Activated CD4-positive, alpha-beta memory T cell treated with anti-CD3 and anti-CD28 coated beads for 36 hours (primary cell): ENCODE data around the gene PDZK1. TPM values are rescaled to one million over a fixed set of nuclear protein-coding genes. Genes with fewer than 3 reads are reported as not detected.
"Not testable (repeated sequence)": the region's sequence is repeated elsewhere in the genome, so short reads cannot be mapped to it uniquely, and the experiment has no call there.

Experiments
- CTCF ChIA-PET: fragments of 350-600 bp; sonication (Branson Sonifier 250); formaldehyde crosslinking; loops from one replicate; lab custom pipeline; 2021; ENCODE audit warnings: antibody characterized with exemption, inconsistent platforms; lab: Charles Lee
- POLR2A ChIA-PET: fragments of 350-600 bp; sonication (Branson Sonifier 250); formaldehyde crosslinking; loops from one replicate; lab custom pipeline; 2021; ENCODE audit warnings: antibody characterized with exemption; lab: Charles Lee
- DNase-seq: peaks from one replicate; pipeline ENCODE4 v3.0.0-alpha.2; 2020
- H3K27ac Mint-ChIP-seq: one replicate; pipeline ENCODE4 v1.8.0; 2021; ENCODE audit warnings: mixed read lengths
- H3K27me3 Mint-ChIP-seq: one replicate; pipeline ENCODE4 v1.8.0; 2021; ENCODE audit warnings: mixed read lengths
- H3K36me3 Mint-ChIP-seq: one replicate; pipeline ENCODE4 v1.8.0; 2021; ENCODE audit warnings: mixed read lengths
- H3K4me1 Mint-ChIP-seq: one replicate; pipeline ENCODE4 v1.8.0; 2021; ENCODE audit warnings: low read depth, mixed read lengths
- H3K4me3 Mint-ChIP-seq: one replicate; pipeline ENCODE4 v1.8.0; 2021; ENCODE audit warnings: mild to moderate bottlenecking, mixed read lengths
- H3K9me3 Mint-ChIP-seq: one replicate; pipeline ENCODE4 v1.8.0; 2021; ENCODE audit warnings: mixed read lengths
- intact Hi-C: fragments of 100-400 bp; cut with micrococcal nuclease; formaldehyde crosslinking; loops from one replicate; pipeline ENCODE4 v1.15.1; 2023
- total RNA-seq, 2 experiments: library from RNA; stranded (reverse); gene quantifications; one replicate each; pipeline ENCODE4 v1.2.3, GENCODE V29; 2021

Gene PDZK1
- total RNA-seq, 2 experiments from 2014 or later = not detected

DNA sequence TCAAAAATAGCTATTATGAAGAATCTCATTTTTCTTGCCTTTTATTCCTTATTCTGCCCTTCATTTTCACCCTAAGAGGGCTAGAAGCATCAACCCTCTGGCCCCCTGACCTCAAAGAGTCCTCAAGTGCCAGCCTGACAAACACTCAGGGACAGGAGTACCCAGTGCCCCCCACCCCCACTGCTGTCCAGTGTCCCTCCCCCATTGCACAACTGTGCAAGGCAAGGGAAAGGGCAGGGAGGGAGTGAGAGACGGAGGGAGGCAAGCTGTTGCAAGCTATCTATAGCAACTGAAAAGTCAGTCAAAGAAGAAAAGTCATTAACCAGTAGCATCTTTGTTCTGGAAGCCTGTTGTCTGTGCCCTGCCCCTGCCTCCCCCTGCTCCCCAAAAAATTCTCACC, 21.1 kb downstream of the PDZK1 start:
- CTCF ChIA-PET = not testable (repeated sequence)

DNA sequence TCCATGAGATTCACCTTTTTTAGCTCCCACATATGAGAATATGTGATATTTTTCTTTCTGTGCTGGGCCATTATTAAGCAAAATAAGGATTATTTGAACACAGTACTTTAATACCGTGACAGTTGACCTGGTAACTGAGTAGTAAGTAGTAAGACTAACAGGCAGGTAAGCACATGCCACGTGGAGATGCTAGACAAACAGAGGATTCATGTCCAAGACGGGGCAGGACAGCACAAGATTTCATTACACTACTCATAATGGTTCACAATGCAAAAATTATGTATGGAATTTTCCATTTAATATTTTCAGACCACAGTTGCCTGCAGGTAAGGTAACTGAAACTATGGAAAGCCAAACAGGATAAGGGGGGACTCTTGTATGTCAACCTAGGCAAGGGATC, 22.3 kb downstream of the PDZK1 start:
- H3K36me3 Mint-ChIP-seq, DNase-seq, intact Hi-C loops, CTCF ChIA-PET, POLR2A ChIA-PET, H3K27me3 Mint-ChIP-seq, H3K4me3 Mint-ChIP-seq, H3K9me3 Mint-ChIP-seq, H3K27ac Mint-ChIP-seq: not testable (repeated sequence)
- peaks cover 11% of the 10 kb centered on the region for H3K4me1 Mint-ChIP-seq

More for the DNA sequence above, 21.1 kb downstream of the PDZK1 start:
- H3K27ac Mint-ChIP-seq, H3K36me3 Mint-ChIP-seq, intact Hi-C loops, H3K27me3 Mint-ChIP-seq, DNase-seq, POLR2A ChIA-PET, H3K9me3 Mint-ChIP-seq, H3K4me3 Mint-ChIP-seq: not testable (repeated sequence)
- H3K4me1 Mint-ChIP-seq = peaks cover 23% of the 10 kb centered on the region

DNA sequence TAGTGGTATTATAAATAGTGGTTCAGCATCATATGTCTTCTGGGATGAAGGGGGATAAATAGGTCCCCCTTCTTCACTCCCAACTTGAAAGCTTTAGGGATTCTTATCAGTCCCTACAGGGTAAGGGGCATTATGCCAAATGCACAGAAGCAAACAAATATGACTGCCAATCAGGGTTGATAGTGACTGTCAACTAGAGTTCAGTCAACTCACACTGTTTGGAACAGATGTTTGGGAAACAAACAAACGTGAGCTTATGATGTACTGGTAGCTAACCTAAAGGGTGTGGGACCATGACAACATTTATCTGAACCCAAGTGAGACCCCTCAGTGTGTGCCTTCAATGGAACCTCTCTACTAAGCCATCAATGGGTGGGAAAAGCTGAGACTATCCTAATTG, 34.0 kb downstream of the PDZK1 start:
- peaks cover 14% of the 10 kb centered on the region for H3K4me1 Mint-ChIP-seq
- intact Hi-C loops, DNase-seq, CTCF ChIA-PET, H3K9me3 Mint-ChIP-seq, H3K4me3 Mint-ChIP-seq, H3K36me3 Mint-ChIP-seq, H3K27me3 Mint-ChIP-seq, POLR2A ChIA-PET, H3K27ac Mint-ChIP-seq: not testable (repeated sequence)

DNA sequence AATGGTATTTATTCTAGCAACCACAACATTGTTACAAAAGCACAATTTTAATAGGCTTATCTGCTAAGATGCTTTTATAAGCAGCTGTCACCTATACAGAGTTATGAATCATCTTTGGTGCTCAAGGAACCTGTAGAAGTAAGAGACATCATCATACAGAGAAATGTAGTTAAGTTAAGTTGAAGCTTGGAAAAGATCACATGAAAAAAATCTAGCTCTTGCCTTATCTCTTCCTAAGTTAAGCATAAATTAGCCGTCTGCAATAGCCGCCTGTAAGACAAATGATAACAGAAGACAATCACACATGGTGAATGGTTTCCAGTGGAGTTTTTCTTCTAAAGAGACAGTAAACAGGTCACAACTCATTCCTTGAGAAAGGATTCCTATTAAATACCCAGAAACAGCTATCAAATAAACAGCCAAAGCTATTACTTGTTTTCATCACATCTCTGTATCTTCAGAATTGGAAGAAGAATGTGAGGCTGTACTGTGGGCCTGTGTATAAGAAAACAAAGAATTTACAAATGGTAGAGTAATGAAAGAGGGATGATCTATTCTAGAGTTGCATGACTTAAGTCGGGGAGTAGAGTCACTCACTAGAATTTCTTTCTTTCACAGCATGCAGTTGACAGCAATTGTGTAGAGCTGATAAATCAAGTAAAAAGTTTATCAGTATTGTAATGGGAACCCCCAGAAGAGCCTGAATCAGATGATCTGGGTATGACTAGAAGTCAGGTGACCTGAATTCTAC, 36.0 kb downstream of the PDZK1 start:
- H3K27ac Mint-ChIP-seq, intact Hi-C loops, POLR2A ChIA-PET, H3K4me3 Mint-ChIP-seq, H3K9me3 Mint-ChIP-seq, DNase-seq, CTCF ChIA-PET, H3K27me3 Mint-ChIP-seq: not testable (repeated sequence)
- Mint-ChIP-seq H3K36me3 (peaks cover 15% of the 10 kb centered on the region), H3K4me1 (peaks cover 14% of the 10 kb centered on the region)

DNA sequence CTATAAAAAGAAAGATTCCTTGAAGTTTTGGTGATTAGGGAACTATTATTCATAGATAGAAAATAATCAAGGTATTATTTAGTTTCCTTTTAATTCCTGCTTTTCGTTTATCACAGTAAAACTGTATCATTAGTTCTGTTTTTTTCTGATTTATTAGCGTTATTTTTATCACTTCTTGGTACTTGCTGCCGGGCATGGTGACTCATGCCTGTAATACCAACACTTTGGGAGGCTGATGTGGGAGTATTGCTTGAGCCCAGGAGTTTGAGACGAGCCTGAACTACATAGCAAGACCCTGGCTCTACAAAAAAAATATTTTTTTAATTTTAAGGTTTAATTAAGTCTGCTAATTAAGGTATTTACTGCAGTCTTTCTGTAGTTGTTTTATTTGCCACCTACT, 42.2 kb downstream of the PDZK1 start:
- H3K4me3 Mint-ChIP-seq, CTCF ChIA-PET, H3K27ac Mint-ChIP-seq, H3K27me3 Mint-ChIP-seq, POLR2A ChIA-PET, H3K9me3 Mint-ChIP-seq, H3K4me1 Mint-ChIP-seq, intact Hi-C loops, DNase-seq: not testable (repeated sequence)
- peaks cover 11% of the 10 kb centered on the region for H3K36me3 Mint-ChIP-seq

DNA sequence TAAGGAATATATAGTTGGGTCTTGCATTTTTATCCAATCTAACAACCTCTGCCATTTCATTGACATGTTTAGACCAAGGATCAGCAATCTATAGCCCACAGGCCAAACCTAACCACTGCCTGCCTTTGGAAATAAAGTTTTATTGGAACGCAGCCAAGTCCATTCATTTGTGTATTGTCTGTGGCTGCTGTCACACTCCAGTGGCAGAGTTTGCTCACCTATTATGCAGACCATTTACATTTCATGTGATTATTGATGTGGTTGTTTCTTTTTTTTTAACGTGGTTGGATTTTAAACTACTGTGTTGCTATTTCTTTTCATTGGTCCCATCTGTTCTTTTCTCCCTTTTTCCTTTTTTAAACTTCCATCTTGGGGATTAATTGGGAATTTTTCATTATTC, 44.7 kb downstream of the PDZK1 start:
- POLR2A ChIA-PET, H3K4me3 Mint-ChIP-seq, H3K4me1 Mint-ChIP-seq, CTCF ChIA-PET, H3K27ac Mint-ChIP-seq, H3K27me3 Mint-ChIP-seq, H3K9me3 Mint-ChIP-seq, intact Hi-C loops: not testable (repeated sequence)
- peaks cover 11% of the 10 kb centered on the region for H3K36me3 Mint-ChIP-seq
- DNase-seq = peak; percentile 22

DNA sequence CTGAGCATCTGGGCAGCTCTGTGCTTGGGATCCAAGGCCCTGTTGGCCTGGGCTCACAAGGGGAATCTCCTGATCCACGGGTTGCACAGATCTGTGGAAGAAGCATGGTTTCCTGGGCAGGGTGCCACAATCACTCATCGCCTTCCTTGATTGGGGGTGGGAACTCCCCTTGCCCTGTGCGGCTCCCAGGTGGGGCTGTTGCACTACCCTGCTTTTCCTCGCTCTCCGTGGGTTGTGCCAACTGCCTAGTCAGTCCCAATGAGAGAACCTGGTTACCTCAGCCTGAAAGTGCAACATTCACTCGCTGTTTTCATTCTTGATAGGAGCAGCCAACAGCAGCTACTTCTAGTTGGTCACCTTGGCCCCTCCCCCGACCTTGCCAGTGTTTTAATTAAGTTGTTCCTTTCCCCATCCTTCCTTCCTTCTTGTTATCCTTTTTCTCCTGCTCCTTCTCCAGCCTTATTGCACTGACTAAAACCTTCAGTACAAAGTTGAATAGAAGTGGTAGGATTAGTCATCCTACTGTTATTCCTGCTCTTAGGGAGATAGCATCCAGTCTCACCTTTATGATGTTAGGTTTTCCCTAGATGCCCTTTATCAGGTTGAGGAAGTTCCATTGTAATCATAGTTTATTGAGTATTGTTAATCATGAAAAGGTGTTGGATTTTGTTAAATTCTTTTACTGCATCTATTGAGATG, 50.8 kb downstream of the PDZK1 start:
- peak; percentile 12 for DNase-seq
- H3K27ac Mint-ChIP-seq, intact Hi-C loops, POLR2A ChIA-PET, H3K9me3 Mint-ChIP-seq, H3K4me1 Mint-ChIP-seq, H3K4me3 Mint-ChIP-seq, CTCF ChIA-PET, H3K27me3 Mint-ChIP-seq: not testable (repeated sequence)
- peaks cover 13% of the 10 kb centered on the region for H3K36me3 Mint-ChIP-seq

DNA sequence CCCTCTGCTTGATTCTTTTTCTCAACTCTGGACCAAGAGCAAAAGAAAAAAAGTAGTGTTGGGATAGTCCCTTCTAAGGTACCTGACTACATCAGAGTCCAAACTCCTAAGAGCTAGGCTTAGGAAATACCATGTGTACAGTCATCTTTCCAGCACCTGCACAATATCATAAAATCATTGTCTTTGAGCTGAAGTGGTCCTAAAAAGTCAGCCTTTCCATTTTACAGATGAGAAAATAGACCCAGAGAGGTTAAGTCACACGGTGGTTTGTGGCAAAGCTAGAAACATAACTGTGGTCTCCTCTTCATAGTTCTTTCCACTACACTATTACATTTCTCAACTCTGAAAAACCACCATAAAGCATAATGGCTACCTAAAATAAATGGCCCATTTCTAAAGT, 63.2 kb downstream of the PDZK1 start:
- CTCF ChIA-PET, DNase-seq, H3K27me3 Mint-ChIP-seq, H3K4me1 Mint-ChIP-seq, H3K9me3 Mint-ChIP-seq, H3K36me3 Mint-ChIP-seq, H3K27ac Mint-ChIP-seq, intact Hi-C loops, H3K4me3 Mint-ChIP-seq, POLR2A ChIA-PET: not testable (repeated sequence)

DNA sequence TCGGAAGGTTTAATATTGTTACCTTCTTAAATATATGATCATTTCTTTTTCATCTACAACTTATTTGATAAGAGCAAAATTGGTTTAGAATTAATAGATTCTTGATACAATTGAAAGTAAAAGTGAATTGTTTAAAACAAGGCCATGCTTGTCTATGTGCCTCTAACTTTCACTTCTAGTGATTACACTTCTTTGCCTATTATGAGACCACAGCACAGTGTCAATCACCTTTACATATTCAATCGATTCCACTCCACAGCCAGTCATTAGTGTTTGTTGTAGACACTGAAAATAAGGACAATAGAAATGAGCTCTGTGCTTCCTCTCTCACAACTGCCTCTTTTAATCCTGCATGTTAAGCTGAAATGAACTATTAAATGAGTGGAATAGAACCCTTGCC, 65.3 kb downstream of the PDZK1 start:
- DNase-seq, H3K36me3 Mint-ChIP-seq, intact Hi-C loops, H3K4me3 Mint-ChIP-seq, H3K4me1 Mint-ChIP-seq, H3K27me3 Mint-ChIP-seq, POLR2A ChIA-PET, H3K27ac Mint-ChIP-seq, CTCF ChIA-PET, H3K9me3 Mint-ChIP-seq: not testable (repeated sequence)

DNA sequence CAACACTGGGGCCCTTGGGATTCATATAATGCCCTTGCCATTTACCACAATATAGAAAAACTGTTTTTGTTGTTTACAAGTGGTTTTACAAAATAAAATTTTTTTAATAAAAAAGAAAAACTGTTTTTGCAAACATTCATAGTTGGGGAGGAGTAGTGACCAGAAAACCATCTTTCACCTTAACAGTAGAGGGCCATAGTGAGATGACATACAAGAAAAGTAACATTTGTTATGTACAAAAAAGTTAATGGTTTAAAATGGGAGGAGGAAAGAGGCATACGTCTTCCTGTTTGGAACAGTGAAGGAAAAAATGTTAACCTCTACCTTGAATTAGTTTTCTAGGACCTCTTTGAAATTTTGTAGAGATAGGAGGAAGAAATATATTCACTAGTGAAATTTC, 70.9 kb downstream of the PDZK1 start:
- DNase-seq, H3K27me3 Mint-ChIP-seq, intact Hi-C loops, CTCF ChIA-PET, H3K4me1 Mint-ChIP-seq, H3K9me3 Mint-ChIP-seq, H3K27ac Mint-ChIP-seq, H3K36me3 Mint-ChIP-seq, H3K4me3 Mint-ChIP-seq, POLR2A ChIA-PET: not testable (repeated sequence)

DNA sequence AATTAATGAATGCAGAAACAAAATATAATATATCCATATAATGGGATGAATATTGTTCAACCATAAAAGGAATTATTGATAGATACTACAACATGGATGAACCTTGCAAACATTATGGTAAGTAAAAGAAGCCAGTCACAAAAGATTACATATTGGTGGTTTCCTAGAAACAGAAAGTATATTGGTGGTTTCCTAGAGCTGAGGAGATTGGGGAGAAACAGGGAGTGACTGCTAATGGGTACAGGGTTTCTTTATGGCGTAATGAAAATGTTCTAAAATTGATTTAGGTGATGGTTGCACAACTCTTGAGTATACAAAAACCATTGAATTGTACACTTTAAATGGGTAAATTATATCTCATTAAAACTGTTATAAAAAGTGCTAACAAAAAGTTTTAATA, 85.0 kb downstream of the PDZK1 start:
- H3K4me1 Mint-ChIP-seq, H3K9me3 Mint-ChIP-seq, intact Hi-C loops, CTCF ChIA-PET, H3K4me3 Mint-ChIP-seq, POLR2A ChIA-PET, H3K27ac Mint-ChIP-seq, H3K36me3 Mint-ChIP-seq, H3K27me3 Mint-ChIP-seq, DNase-seq: not testable (repeated sequence)
